Upper lobe of left lung (tissue), 4 donors: Measurements from ENCODE around the gene GGTLC1.

Source experiments
- POLR2A ChIP-seq, 4 donors: fragments of 450-650 bp; IDR thresholded peaks; one replicate each; pipeline ENCODE4 v1.5.1; 2016 to 2017; ENCODE audit warnings: antibody characterized with exemption in 4 of 4, mild to moderate bottlenecking in 2 of 4
- TF ChIP-seq, protein P1 (sequence below), 6 experiments: fragments of 450-650 bp in 4 of 6; fragments of 200-600 bp in 2 of 6; sonication (generic) in 2 of 6; IDR thresholded peaks; one replicate each; pipeline ENCODE4 v1.5.1; 2016 to 2019; ENCODE audit warnings: antibody characterized with exemption in 6 of 6

DNA sequence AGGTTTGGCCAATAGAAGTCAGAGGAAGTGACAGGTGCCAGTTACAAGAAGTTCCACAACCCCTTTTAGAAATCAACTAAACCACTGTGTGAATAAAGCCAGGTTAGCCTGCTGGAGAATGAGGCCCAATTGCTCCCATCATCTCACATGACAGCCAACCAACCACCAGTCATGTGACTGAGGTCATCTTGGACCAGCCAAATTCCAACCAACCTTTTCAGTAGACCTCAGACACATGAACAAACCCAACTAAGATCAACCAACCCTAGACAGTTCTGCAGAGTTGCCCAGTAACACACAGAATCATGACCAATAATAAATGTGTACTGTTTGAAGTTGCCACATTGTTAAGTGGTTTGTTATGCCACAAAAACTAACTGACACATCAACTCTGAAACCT, 44.6 kb upstream of the GGTLC1 start:
- TF ChIP-seq, protein P1, sequence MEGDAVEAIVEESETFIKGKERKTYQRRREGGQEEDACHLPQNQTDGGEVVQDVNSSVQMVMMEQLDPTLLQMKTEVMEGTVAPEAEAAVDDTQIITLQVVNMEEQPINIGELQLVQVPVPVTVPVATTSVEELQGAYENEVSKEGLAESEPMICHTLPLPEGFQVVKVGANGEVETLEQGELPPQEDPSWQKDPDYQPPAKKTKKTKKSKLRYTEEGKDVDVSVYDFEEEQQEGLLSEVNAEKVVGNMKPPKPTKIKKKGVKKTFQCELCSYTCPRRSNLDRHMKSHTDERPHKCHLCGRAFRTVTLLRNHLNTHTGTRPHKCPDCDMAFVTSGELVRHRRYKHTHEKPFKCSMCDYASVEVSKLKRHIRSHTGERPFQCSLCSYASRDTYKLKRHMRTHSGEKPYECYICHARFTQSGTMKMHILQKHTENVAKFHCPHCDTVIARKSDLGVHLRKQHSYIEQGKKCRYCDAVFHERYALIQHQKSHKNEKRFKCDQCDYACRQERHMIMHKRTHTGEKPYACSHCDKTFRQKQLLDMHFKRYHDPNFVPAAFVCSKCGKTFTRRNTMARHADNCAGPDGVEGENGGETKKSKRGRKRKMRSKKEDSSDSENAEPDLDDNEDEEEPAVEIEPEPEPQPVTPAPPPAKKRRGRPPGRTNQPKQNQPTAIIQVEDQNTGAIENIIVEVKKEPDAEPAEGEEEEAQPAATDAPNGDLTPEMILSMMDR (IDR thresholded peaks at IDR 0.05) = no peak
- no peak for TF ChIP-seq POLR2A (IDR thresholded peaks at IDR 0.05)
